KBM-7 (cell line): Measurements from ENCODE around the gene PAF1.
"Not testable (repeated sequence)": the region's sequence is repeated elsewhere in the genome, so short reads cannot be mapped to it uniquely, and the experiment has no call there.

Experiments
- DNase-seq: peaks from one replicate; pipeline ENCODE4 v3.0.0-alpha.2; 2015
- in situ Hi-C: fragments of 300-500 bp; cut with MboI; formaldehyde crosslinking; loops from 2 replicates; pipeline ENCODE4 v1.14.3; 2020; ENCODE audit warnings: low sequenced_read_pairs, low pct_unique_long_range_greater_than_20kb, mixed read lengths

PAF1 gene

DNA sequence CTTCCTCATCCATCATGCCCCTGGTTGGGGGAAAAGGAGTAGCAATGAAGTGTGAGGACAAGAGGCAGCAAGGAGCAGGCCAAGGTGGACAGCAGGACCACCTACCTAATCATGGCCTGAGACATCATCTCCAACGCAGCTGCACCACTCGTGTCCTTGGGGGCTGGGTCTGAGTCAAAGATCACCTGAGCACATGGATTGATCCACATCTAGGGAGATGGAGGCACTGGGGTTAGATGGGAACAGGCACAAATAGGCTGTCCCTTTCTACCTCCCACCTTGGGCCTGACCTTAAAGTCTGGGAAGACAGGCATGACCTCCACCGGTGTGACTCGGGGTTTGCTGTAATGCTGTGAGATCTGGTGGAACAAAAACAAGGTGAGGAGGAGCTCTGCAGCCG is 2.2 kb downstream of the PAF1 start:
- no peak for DNase-seq
- in situ Hi-C loops, result no loop called here

DNA sequence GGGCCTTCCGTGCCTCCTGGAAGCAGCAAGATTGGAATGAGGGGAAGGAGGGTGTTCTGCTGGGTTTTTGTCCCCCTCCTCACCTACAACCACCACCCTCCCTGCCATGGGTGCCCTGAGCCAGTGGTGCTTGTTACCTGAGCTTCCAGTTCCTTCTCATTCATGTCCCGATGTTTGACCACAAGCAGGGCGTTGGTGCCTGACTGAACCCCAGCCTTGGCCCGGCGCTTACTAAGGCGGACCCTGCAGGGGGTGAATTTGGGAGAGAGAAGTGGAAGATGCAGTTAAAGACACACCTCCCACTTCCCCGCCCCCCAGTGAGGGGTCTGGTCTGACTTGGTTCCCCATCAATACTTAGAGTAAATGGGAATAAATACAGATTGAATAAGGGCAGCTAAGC is 4.3 kb downstream of the PAF1 start:
- in situ Hi-C loops, result no loop called here

DNA sequence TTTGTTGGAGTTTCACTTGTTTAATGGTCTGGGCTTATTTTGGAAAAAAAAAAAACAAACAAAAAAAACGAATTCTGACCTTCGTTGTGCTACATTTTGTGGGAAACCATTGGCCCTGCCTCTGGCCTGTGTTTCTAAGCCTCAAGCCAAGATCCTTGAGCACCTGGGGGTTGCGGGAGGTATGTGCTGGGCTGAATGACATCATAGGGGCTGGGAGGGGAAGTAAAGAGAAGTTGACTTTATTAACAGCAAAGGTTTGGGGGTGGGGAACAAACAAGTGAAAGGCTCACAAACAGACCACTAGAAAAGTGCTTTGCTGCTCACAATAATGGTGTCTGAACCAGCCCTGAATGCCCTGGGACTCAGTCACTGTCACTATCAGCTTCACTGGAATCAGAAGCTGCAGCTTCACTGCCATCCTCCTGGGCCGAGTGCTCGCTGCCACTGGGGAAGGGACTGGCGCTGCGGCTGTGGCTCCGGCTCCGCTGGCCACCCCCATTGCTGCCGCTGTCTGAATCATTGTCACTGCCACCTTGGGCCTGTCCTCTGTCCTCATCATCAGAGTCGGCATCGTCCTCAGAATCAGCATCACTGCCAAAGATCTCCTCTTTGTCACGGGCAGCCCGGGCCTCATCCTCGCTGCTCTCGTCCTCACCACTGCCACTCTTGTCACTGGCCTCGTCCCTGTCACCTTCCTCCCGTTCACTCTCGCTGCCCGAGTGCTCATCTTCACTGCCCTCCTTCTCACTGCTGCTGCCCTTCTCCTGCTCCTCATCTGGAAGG is 5.1 kb downstream of the PAF1 start:
- in situ Hi-C loops, result no loop called here
- DNase-seq, result no peak

More for the DNA sequence above, 4.3 kb downstream of the PAF1 start:
- no peak for DNase-seq

DNA sequence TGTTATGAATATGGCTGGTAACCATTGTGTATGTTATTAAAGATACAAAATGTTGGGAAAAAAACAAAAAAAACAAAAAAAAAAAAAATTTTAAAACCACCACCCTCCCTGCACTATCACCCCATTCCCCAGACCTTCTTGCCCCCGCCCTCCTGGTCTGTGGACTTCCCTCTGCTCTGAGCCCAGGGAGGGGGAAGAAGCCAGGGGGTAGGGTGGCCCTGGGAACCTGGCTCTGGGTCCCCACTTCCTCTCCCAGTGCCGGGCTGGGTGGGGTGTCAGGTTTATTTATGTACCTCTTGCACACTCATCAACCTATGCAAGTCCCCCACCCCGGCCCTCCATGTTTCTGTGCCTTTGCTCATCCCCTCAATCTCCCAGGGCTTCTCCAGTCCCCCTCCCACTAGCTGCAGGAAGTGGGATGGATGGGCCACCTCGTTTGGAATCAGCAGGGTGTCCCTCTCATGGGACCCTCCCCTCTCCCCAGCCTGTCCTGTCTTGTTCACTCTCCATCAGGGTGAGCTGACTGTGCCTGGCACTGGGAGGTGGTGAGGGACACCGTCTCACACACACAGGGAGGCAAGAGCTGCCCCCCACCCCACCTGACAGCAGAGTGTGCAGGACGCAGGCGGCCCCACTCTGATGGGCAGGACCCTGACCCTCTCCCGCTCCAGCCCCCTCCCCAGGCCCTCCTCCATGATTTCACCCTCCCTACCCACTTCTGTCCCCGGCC is 5.9 kb downstream of the PAF1 start:
- DNase-seq, result no peak
- in situ Hi-C loops, result no loop called here

DNA sequence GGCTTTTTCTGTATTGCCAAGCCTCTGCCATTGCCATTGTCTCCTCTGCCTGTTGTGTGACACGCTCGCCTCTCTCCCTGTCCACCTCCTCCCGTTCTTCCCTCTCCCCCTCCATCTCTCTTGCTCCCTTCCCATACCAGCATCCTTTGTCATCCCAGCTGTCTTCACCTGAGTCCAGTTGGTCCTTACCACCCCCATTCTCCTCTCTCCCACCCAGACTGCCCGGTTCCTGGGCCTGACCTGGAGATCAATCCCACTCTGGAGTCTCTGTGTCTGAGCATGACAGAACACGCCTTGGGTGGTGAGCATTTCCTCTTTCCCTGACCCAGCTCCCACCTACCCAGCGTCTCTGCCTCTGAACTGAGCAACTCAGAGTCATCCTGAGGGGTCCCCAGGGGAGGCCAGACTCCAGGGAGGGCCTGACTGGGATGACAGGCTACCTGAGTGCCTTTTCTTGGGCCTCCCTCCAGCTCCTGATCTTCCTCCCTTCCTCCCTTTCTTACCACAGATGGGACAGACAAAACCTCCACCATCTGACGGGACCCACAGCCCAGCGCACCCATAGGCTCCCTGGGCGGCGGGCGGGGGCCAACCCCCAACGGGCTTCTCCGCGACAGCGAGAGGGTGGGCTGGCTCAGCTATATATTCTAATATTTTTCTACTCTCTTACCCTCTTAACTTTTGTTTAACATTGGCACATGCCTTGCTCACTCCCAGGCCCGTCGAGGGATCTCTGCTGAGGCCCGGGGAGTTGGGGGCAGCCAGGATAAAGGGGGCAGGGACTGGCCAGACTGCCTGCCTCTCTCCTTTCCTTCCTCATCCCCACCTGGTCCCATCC is 7.7 kb downstream of the PAF1 start:
- in situ Hi-C loops, result no loop called here
- no peak for DNase-seq

DNA sequence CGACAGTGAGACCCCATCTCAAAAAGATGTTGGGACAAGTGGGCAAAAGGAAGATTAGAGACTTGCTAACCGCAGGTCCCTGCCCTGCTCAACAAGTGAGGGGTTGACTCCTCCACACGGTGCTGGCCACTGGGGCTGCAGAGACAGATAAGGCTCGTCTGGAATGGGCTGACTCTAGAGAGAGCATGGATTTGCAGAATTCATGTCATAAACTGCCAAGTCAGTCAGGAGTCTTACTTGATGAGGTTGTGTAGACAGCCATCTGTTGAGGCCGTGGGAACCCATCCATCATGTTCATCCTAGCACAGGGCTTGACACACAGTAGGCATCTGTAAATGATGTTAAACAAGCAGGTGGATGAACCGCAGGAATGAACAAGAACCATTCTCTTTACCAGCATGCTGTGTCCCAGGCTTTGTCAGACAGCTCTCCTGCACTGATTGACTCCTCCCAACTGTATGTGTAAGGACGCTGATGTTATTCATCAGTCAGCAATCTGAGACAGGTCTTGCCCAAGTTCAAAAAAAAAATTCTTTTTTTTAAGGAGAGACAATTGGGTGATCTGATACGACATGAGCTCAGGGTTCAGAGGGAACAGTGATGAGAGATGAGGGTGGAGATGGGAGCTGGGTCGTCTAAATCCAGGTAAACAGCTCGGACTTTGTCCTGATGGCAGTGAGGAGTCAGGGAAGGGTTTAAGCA is 8.8 kb downstream of the PAF1 start:
- in situ Hi-C loops, result no loop called here
- DNase-seq, result no peak

DNA sequence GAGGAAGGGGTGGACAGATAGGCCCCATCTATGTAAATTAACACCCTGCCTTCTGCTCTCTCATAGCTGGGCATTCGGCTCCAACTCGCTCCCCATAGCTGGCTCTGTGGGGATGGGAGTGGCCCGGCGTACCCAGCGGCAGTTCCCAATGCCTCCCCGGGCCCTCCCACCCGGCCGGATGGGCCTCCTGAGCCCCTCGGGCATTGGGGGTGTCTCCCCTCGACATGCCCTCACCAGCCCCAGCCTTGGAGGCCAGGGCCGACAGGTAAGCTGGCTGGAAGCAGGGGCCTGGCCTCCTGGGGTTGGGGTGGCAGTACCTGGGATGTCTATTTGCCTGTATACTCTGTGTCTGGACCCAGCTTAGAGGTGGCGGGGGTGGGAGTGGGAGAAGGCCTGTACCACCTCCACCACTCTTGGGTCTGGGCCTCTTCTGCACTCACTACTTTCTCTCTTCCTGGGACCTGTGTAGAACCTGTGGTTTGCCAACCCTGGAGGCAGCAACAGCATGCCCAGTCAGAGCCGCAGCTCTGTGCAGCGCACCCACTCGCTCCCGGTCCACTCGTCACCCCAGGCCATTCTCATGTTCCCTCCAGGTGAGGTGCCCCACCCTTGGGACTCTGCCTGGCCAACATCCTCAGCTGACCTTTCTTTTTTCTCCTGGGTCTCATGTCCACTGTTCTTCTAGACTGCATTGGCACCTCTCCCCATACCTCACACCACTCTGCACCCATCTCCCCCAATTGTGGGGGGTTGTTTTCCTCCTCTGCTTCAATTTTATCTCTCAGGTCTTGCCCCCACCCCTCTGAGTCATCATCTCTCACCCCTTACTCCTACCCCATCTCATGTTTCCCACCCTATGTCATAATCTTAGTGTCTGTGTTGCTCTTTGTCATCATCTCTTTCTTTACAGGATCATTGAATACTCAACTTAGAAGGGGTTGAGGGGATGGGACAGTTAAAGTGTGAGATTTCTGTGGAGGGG is 10.1 kb downstream of the PAF1 start:
- in situ Hi-C loops, result no loop called here
- DNase-seq, result no peak

DNA sequence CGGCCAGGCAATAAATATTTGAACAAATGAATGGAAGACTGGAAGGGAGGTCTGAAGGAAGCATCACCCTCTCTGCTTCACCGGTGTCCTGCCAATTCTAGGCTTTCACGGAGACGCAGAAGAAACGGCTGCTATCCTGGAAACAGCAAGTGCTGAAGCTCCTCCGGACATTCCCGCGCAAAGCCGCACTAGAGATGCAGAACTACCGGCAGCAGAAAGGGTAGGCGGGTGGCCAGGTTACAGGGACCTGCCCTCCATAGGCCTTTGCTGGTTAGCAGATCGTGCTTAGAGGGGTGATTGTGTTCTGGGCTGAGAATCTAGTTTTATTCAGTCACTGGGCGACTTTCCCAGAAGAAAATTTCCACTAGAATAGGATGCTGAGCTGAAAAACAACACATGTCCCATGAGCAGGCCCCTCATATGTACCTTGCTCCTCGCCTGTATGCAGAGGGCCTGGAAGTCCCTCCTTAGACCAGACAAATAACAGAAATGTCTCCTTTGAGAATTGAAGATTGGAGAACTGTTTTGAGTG is 11.0 kb downstream of the PAF1 start:
- in situ Hi-C loops, result no loop called here

DNA sequence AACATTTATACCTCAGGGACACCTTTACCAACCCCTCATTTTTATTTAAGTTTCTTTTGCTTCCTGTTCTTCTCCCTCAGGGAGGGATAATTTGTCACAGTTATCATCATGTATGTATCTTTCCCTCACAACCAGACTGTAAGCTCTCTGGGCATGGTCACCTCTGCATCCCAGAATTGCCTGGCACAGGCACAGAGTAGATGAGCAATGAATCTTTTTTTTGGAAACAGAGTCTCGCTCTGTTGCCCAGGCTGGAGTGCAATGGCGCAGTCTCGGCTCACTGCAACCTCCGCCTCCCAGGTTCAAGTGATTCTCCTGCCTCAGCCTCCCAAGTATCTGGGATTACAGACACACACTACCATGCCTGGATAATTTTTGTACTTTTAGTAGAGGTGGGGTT is 11.5 kb downstream of the PAF1 start:
- in situ Hi-C loops, DNase-seq: not testable (repeated sequence)

More for the DNA sequence above, 11.0 kb downstream of the PAF1 start:
- no peak for DNase-seq

DNA sequence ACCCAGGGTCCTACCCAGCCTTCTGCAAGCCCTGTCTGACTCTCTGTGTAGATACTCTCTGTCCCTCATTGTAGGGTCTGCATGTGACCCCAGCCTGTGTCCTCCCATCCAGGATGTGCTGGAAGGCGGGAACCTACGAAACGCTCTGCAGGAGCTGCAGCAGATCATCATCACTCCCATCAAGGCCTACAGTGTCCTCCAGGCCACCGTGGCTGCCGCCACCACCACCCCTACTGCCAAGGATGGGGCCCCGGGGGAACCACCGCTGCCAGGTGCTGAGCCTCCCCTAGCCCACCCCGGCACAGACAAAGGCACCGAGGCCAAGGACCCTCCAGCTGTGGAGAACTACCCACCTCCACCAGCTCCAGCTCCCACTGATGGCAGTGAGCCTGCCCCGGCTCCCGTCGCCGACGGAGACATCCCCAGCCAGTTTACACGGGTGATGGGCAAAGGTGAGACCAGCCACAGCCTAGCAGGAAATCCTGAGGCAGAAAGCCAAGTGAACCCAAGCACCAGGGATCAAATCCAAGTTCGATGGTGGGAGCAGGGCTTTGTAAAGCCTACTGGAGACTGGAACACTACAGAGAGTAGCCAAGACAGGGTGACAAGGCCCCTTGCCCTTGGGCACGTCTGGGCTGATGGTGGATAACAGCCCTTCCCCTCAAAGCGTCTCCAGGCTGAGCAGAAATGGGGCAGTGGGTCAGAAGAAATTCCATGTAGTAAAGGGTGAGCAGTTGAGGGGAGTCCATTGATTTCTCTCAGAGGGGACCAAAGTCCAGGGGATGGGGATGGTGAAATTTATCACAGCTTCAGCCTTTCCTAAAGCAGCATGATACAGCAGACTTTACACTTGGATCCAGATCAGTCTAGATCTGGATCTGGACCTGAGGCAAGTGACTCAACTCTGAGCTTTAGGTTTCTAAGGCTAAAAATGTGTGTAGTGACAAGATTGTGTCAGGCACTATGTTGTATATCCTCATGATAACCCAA is 13.2 kb downstream of the PAF1 start:
- in situ Hi-C loops, result no loop called here
- no peak for DNase-seq

DNA sequence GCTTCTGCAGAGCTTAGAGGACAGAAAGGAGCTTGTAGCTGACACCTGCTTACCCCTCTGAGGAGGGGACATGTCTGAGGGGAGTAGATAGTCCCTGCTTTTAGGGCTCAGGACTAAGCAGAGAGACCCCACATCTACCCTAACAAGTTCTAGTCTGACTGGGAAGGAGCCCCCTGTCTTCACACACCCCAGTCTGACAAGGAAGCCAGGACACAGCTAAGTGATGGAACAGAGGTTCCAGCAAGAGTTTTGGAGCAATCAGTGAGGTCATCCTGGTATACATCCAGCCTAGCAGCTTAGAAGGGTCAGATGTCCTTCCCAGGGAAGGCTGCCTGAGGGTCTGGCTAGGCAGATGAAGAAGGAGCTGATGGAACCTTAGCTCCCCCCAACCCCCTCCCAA is 15.0 kb downstream of the PAF1 start:
- DNase-seq, result no peak
- in situ Hi-C loops, result no loop called here

DNA sequence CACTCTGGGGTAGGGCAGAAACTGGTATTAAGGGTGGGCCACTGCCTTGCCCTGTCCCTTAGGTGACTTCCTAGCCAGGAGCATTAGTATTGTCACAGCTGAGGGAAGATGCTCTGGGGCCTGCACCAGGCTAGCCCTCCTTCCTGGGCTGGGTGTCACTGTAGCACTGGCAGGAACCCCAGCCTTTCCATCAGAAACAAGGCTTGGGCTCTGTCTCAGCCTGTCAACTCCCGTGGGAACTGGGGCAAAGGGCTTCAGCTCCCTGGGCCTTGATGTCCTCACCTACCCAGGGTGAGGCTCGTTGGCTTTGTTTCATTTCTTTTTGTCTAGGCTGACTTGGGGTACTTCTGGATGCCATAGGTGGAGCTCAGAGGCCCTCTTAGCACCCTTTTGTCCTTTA is 18.0 kb downstream of the PAF1 start:
- in situ Hi-C loops, result no loop called here
- DNase-seq, result no peak

DNA sequence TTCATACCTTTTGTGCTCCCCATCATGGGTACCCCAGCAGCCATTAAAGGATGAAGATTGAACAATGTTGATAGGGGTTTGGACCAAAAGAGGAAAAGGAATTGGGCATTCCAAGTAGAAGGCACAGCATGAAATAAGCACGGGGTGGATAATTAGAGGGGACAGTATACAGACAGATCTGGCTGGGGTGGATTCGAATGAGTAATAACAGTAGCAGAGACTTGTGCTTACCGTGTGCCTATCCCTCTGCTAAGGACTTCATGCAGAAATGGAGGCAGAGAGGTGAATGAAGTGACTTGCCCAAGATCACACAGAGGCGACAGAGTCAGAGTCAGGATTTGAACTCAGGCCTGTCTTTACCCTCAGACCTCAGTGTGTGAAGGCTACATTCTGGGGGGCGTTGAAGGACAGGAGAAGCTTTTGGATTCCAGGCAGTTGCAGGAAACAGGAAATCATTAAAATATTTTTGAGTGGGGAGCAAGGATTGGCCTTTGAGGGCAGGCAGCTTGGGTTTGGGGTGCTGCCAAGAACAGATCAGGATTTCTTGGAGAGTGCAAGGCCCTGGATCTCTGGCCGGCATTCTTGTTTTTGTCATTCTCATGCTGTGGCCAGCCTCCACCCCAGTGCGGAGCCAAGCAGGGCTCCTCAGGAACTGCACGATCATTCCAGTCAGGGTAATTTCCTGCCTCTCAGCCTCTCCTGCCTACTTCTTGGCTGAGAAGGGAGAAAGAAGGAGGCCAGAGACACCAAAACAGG is 18.7 kb downstream of the PAF1 start:
- in situ Hi-C loops, result no loop called here
- no peak for DNase-seq

DNA sequence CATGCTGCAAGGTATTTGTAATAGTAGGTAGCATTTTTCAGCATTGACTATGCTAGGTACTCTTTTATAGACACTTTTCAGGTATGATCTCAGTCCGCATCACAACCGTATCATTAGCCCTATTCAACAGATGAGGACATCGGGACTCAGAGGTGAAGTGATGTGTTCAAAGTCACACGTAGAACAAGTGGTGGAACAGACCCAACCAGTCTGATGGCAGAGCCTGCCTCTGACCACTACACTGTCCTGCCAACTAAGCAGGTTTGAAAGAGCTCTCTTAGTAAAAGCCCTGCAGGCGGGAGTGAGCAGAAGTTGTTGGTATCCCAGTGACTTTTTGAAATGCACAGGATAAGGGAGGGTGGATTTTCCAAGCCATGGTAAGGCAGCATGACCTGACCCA is 20.2 kb downstream of the PAF1 start:
- in situ Hi-C loops, result no loop called here
- DNase-seq, result no peak

DNA sequence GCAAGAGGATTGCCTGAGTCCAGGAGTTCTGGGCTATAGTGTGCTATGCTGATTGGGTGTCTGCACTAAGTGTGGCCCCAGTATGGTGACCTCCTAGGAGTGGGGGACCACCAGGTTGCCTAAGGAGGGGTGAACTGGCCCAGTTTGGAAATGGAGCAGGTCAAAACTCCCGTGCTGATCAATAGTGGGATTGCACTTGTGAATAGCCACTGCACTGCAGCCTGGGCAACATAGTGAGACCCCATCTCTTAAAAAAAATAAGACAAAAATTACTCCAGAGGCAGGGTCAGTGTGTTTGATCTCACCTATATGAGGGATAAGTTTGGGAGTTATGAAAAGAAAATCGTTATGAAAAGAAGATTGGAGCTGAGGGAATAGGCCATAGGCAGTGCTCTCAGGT is 21.7 kb downstream of the PAF1 start:
- DNase-seq, result no peak
- in situ Hi-C loops, result no loop called here

DNA sequence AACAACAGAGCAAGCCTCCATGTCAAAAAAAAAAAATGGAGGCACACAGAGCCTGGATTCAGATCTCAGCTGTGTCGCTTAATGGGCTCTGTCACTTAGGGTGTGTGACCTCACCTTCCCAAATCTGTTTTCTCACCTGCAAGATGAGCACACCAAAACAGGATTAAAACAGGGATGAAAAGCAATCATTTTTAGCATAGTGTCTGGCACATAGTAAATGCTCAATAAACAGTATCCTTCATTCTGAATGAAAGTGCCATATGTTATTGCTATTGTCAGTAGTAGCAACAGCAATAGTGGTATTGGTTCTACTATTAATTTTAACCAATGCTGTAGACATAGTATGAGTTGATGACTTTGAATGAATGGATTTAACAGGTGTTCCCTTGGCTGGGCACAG is 25.4 kb downstream of the PAF1 start:
- in situ Hi-C loops, result no loop called here
- no peak for DNase-seq
